Measurements from ENCODE around the gene C1QL1. TPM values are rescaled to one million over a fixed set of nuclear protein-coding genes. Genes with fewer than 3 reads are reported as not detected.

Gene C1QL1
- total RNA-seq, 1 experiment from 2014 or later, result 8.6 TPM

DNA sequence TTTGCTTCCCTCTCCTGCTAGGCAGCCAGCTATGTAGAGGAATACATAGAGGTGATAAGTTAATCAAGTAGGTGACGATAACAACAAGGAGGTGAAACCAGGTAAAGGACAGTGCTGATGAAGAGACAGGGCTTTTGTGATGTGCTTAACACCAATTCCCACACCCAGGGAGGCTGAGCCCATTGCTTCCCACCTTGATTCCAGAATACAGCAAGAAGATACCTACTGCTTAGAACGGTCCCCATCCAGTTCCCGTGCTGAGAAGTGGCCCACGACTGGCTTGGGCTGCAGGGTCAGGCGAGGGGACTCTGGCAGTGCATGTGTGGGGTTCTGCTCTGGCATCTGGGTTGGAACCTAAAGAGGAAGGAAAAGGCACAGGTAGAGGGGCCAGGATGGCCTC lies 36.7 kb downstream of the C1QL1 start:
- CTCF ChIA-PET, result interaction anchor here (0.6 kb wide), 1 partner anchor 90 kb away, joined by 5 read pairs; no protein-coding TSS in a partner anchor
- no peaks in the 10 kb centered on the region for H3K4me1 ChIP-seq (ENCODE audit: insufficient read depth, low read length, poor library complexity, severe bottlenecking)
- intact Hi-C loops (cut with micrococcal nuclease; ENCODE audit: unreplicated experiment), result no loop called here
- no peaks in the 10 kb centered on the region for H3K9me3 ChIP-seq (ENCODE audit: low read depth, low read length, poor library complexity, severe bottlenecking)
- H3K4me3 ChIP-seq (ENCODE audit: low read depth, low read length, poor library complexity, severe bottlenecking), result no peak overlapping the region
- no peak for DNase-seq (ENCODE audit: low spot score)
- POLR2A ChIA-PET (ENCODE audit: low non-redundant PET), result no interaction called here
- H3K36me3 ChIP-seq (ENCODE audit: insufficient read depth, low read length, poor library complexity, severe bottlenecking), result peaks cover 65% of the 10 kb centered on the region
- no peak overlapping the region for H3K27ac ChIP-seq (ENCODE audit: low read depth, low read length, poor library complexity, severe bottlenecking)
- no peaks in the 10 kb centered on the region for H3K27me3 ChIP-seq (replicated peaks; ENCODE audit: insufficient read depth, low read depth, low read length, poor library complexity)
- TF ChIP-seq, protein P1, sequence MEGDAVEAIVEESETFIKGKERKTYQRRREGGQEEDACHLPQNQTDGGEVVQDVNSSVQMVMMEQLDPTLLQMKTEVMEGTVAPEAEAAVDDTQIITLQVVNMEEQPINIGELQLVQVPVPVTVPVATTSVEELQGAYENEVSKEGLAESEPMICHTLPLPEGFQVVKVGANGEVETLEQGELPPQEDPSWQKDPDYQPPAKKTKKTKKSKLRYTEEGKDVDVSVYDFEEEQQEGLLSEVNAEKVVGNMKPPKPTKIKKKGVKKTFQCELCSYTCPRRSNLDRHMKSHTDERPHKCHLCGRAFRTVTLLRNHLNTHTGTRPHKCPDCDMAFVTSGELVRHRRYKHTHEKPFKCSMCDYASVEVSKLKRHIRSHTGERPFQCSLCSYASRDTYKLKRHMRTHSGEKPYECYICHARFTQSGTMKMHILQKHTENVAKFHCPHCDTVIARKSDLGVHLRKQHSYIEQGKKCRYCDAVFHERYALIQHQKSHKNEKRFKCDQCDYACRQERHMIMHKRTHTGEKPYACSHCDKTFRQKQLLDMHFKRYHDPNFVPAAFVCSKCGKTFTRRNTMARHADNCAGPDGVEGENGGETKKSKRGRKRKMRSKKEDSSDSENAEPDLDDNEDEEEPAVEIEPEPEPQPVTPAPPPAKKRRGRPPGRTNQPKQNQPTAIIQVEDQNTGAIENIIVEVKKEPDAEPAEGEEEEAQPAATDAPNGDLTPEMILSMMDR (conservative IDR thresholded peaks at IDR 0.05; ENCODE audit: low read depth, low read length), result no peak
- no peak for TF ChIP-seq EZH2 (IDR thresholded peaks at IDR 0.05; ENCODE audit: borderline replicate concordance, low read depth, low read length, poor library complexity, severe bottlenecking)
- BruUV-seq (replicated peaks), result no TSS peak

GRCh38 chr17:44930667-44931066 lies 37.4 kb downstream of the C1QL1 start:
- Histone ChIP-seq H3K36me3 (ENCODE audit: insufficient read depth, low read length, poor library complexity, severe bottlenecking) (peaks cover 65% of the 10 kb centered on the region), H3K4me3 (ENCODE audit: low read depth, low read length, poor library complexity, severe bottlenecking) (no peak overlapping the region), H3K27me3 (replicated peaks; ENCODE audit: insufficient read depth, low read depth, low read length, poor library complexity) (no peaks in the 10 kb centered on the region), H3K27ac (ENCODE audit: low read depth, low read length, poor library complexity, severe bottlenecking) (no peak overlapping the region), H3K4me1 (ENCODE audit: insufficient read depth, low read length, poor library complexity, severe bottlenecking) (no peaks in the 10 kb centered on the region), H3K9me3 (ENCODE audit: low read depth, low read length, poor library complexity, severe bottlenecking) (no peaks in the 10 kb centered on the region)
- POLR2A ChIA-PET (ENCODE audit: low non-redundant PET), result no interaction called here
- intact Hi-C loops (cut with micrococcal nuclease; ENCODE audit: unreplicated experiment), result no loop called here
- TF ChIP-seq EZH2 (IDR thresholded peaks at IDR 0.05; ENCODE audit: borderline replicate concordance, low read depth, low read length, poor library complexity, severe bottlenecking), result no peak
- TF ChIP-seq, protein P1 (conservative IDR thresholded peaks at IDR 0.05; ENCODE audit: low read depth, low read length), result no peak
- CTCF ChIA-PET, result no interaction called here
- DNase-seq (ENCODE audit: low spot score), result no peak
- no TSS peak for BruUV-seq (replicated peaks)

DNA sequence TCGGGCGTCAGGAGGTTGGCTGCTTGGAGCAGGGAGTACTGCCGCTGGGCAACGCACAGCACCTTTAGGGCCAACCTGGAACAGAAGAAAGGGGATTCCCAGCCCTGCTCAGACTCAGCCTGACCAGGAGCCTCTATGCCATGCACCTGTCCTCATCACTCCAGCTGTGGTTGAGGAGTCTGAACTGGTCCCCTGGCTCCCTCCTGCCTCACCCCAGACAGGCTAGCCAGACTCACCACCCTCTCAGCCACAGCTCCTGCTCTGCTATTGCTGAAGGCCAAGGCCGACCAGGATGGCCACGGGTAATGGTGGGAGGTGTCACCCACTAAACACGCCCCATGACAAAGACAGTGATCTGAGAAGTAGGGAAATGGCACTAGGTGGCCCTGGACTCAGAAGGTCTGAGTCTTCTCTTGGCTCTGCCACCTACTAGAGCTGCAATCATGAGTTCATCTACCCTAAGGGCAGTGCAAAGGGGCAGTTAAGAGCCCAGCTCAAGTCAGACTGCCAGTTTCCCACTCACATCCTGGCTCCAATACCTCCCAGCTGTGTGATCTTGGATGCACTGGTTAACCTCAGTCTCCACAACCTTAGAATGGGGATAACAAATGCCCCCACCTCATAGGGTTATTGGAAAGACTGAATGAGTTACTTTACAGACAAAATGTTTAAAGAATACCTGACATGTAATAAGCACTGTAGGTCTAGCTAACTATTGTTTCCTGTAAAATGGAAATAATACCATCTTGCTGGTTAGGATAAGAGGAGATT lies 39.0 kb downstream of the C1QL1 start:
- DNase-seq (ENCODE audit: low spot score), result no peak
- ChIA-PET POLR2A (ENCODE audit: low non-redundant PET) (no interaction called here), CTCF (no interaction called here)
- BruUV-seq (replicated peaks), result no TSS peak
- no peaks in the 10 kb centered on the region for H3K27me3 ChIP-seq (replicated peaks; ENCODE audit: insufficient read depth, low read depth, low read length, poor library complexity)
- no peaks in the 10 kb centered on the region for H3K4me1 ChIP-seq (ENCODE audit: insufficient read depth, low read length, poor library complexity, severe bottlenecking)
- peaks cover 62% of the 10 kb centered on the region for H3K36me3 ChIP-seq (ENCODE audit: insufficient read depth, low read length, poor library complexity, severe bottlenecking)
- TF ChIP-seq, protein P1 (conservative IDR thresholded peaks at IDR 0.05; ENCODE audit: low read depth, low read length), result no peak
- TF ChIP-seq EZH2 (IDR thresholded peaks at IDR 0.05; ENCODE audit: borderline replicate concordance, low read depth, low read length, poor library complexity, severe bottlenecking), result no peak
- no peaks in the 10 kb centered on the region for H3K9me3 ChIP-seq (ENCODE audit: low read depth, low read length, poor library complexity, severe bottlenecking)
- H3K27ac ChIP-seq (ENCODE audit: low read depth, low read length, poor library complexity, severe bottlenecking), result no peak overlapping the region
- intact Hi-C loops (cut with micrococcal nuclease; ENCODE audit: unreplicated experiment), result no loop called here
- no peak overlapping the region for H3K4me3 ChIP-seq (ENCODE audit: low read depth, low read length, poor library complexity, severe bottlenecking)

All from A673 (cell line).